Hippocampal formation (tissue), 2 donors: ENCODE data around the gene TICAM2.

Source experiments
- DNase-seq, 2 donors: peaks; one replicate each; lab custom pipeline; 2025; lab: John Stamatoyannopoulos, UW

TICAM2 gene

GRCh38 chr5:115568668-115569067 is 33.6 kb downstream of the TICAM2 start:
- DNase-seq, result no peak

- DNase-seq, result no peak
Observed at GRCh38 chr5:115565233-115565632, 37.0 kb downstream of the TICAM2 start.

GRCh38 chr5:115561176-115561575 is 41.1 kb downstream of the TICAM2 start:
- DNase-seq, result no peak

- DNase-seq, result no peak
Observed at GRCh38 chr5:115559524-115559923, 42.8 kb downstream of the TICAM2 start.

GRCh38 chr5:115558388-115558956 is 43.8 kb downstream of the TICAM2 start:
- DNase-seq, result no peak

GRCh38 chr5:115557667-115558387 is 44.5 kb downstream of the TICAM2 start:
- no peak for DNase-seq

GRCh38 chr5:115556276-115556675 is 46.0 kb downstream of the TICAM2 start:
- DNase-seq, result no peak

- no peak for DNase-seq
Observed at GRCh38 chr5:115555084-115555633, 47.1 kb downstream of the TICAM2 start.

GRCh38 chr5:115553082-115553481 is 49.2 kb downstream of the TICAM2 start:
- DNase-seq, result no peak

- no peak for DNase-seq
Observed at GRCh38 chr5:115551415-115551814, 50.9 kb downstream of the TICAM2 start.

- DNase-seq, result no peak
Observed at GRCh38 chr5:115549154-115549553, 53.1 kb downstream of the TICAM2 start.

GRCh38 chr5:115548683-115549082 is 53.6 kb downstream of the TICAM2 start:
- no peak for DNase-seq

GRCh38 chr5:115545351-115545882 is 56.9 kb downstream of the TICAM2 start:
- no peak for DNase-seq

- peak; percentile 98 for DNase-seq
Observed at GRCh38 chr5:115544436-115545350, 57.6 kb downstream of the TICAM2 start, which contains the start of gene FEM1C. Gene FEM1C, minus strand, starts transcription at chr5:115544775. Its CDS starts 1,282 bp downstream, at chr5:115543493.

- DNase-seq, result peak in 1 of 2 donors; percentile 78
Observed at GRCh38 chr5:115544043-115544435, 58.2 kb downstream of the TICAM2 start.

GRCh38 chr5:115543365-115544042 is 58.8 kb downstream of the TICAM2 start:
- peak in 1 of 2 donors; percentile 60 for DNase-seq

GRCh38 chr5:115542651-115543364 is 59.5 kb downstream of the TICAM2 start:
- DNase-seq, result no peak

GRCh38 chr5:115542086-115542485 is 60.2 kb downstream of the TICAM2 start:
- no peak for DNase-seq

GRCh38 chr5:115541611-115542010 is 60.7 kb downstream of the TICAM2 start:
- DNase-seq, result no peak

- DNase-seq, result no peak
Observed at GRCh38 chr5:115535479-115536035, 66.7 kb downstream of the TICAM2 start.
